ENCODE data around the gene MDC1.

The MDC1 gene

GRCh38 chr6:30686908-30687658 lies 30.0 kb downstream of the MDC1 start:
- peak overlapping the region; percentile 68 to 72 for H3K4me3 ChIP-seq (ENCODE audit: low read length in 2 of 2)
- peak overlapping the region; percentile 88 to 97 for H3K27ac ChIP-seq (ENCODE audit: low read depth in 2 of 2, low read length in 2 of 2)
- peaks cover 37 to 51% of the 10 kb centered on the region in 2 donors for H3K4me1 ChIP-seq (ENCODE audit: control insufficient read depth in 2 of 2, insufficient read depth in 2 of 2, low read length in 2 of 2)
- H3K9ac ChIP-seq (ENCODE audit: low read depth in 1 of 2, low read length in 2 of 2) = peak overlapping the region; percentile 72 to 78
- peaks cover 0 to 3% of the 10 kb centered on the region in 2 donors for H3K27me3 ChIP-seq (ENCODE audit: control insufficient read depth in 2 of 2, insufficient read depth in 2 of 2, low read length in 2 of 2)
- no peaks in the 10 kb centered on the region for H3K9me3 ChIP-seq (ENCODE audit: control insufficient read depth in 2 of 2, low read length in 2 of 2)
- H3K36me3 ChIP-seq (ENCODE audit: control insufficient read depth in 2 of 2, insufficient read depth in 2 of 2, low read length in 2 of 2) = no peaks in the 10 kb centered on the region

DNA sequence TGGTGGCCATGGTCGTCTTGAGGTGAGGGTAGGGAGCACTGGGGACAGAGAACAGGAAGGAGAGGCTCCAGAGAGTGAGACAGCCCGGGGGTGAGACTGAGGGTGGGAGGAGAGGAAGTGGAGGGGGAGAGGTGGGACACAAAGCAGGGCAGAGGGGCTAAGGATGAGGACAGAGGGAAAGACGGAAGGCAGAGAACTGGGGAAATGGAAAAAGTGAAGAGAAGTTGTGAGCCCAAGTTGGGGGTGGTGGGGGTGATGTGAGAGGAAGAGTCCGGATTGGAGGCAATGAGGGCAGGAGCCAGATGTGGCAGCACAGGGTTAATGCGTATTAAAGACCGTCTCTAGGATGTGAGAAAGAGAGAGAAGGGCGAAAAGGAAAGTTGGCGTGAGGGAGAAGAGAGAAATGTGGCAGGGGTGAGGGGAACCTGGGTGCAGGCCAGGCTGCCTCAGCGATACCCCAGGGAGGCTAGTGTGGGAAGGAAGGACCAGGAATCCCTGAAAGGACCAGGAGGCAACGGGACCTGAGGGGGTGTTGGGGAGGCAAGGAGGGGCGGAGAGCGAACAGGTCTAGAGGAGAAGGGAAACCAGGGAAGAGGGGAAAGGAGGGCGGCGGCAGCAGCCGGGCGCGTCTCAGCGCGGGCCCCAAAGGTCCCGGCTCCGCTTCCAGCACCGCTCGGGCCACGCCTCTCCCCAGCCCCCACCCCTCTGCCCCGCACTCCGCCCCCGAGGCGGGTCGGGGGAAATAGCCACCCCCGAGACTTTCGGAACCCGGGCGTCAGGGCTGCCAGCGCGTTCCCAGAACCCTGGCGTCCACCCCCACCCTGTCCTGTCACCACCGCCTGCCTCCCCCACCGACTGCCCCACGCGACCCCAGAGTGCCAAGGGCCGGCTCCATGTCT lies 30.8 kb downstream of the MDC1 start, which contains the start of gene PPP1R18:
Gene PPP1R18, minus strand, starts transcription at position 637 of the 899 bp plus-strand sequence. Its CDS starts 627 bp downstream, at position 10.
- Histone ChIP-seq H3K9me3 (ENCODE audit: control insufficient read depth in 2 of 2, low read length in 2 of 2) (no peaks in the 10 kb centered on the region), H3K27ac (ENCODE audit: low read depth in 2 of 2, low read length in 2 of 2) (peak within 1 kb of the TSS; percentile 88 to 97), H3K4me1 (ENCODE audit: control insufficient read depth in 2 of 2, insufficient read depth in 2 of 2, low read length in 2 of 2) (peaks cover 41 to 51% of the 10 kb centered on the region in 2 donors), H3K9ac (ENCODE audit: low read depth in 1 of 2, low read length in 2 of 2) (peak within 1 kb of the TSS; percentile 78 to 87), H3K4me3 (ENCODE audit: low read length in 2 of 2) (peak within 1 kb of the TSS; percentile 68 to 90), H3K36me3 (ENCODE audit: control insufficient read depth in 2 of 2, insufficient read depth in 2 of 2, low read length in 2 of 2) (no peaks in the 10 kb centered on the region), H3K27me3 (ENCODE audit: control insufficient read depth in 2 of 2, insufficient read depth in 2 of 2, low read length in 2 of 2) (peaks cover 0 to 3% of the 10 kb centered on the region in 2 donors)

DNA sequence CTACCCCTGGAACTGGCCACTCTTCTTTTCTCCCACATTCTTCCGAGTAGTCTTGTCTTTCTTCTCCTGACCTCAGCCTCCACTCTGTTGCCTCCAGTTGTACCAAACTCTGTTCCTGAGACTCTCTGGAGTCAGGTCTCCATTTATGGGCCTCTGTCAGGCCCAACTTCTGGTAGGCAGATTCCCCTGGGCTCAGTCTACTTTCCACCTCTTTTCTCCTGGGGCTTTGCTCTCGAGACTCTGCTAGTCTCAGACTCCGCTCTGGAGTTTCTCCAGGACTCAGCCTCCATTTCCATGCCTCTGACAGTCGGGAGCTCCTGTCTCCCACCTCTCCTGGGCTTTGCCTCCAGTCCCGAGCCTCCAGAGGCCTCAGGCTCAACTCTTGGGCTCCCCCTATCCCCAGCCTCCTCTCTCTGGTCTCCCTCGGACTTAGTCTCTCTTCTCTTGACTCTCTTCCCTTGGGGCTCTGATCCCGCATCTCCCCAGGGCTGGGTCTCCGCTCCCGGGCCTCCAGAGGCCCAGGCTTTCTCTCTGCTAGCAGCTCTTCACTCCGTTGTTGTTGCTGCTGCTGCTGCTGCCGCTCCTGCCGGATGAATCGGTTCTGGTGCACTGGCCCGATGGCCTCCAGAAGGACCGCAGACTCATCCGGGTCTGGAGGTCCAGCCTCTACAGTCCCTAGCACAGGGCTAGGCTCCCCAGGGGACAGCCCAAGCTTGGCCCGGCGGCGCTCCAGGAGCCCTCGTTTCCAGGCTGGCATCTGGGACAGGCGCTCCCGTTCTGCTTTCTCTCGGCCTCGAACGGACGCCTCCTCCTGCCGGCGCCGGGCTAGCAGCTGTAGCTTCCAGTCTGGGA lies 31.7 kb downstream of the MDC1 start:
- H3K9ac ChIP-seq (ENCODE audit: low read depth in 1 of 2, low read length in 2 of 2) = peak overlapping the region; percentile 78 to 87
- peak overlapping the region; percentile 88 to 97 for H3K27ac ChIP-seq (ENCODE audit: low read depth in 2 of 2, low read length in 2 of 2)
- peaks cover 0 to under 1% of the 10 kb centered on the region in 2 donors for H3K36me3 ChIP-seq (ENCODE audit: control insufficient read depth in 2 of 2, insufficient read depth in 2 of 2, low read length in 2 of 2)
- peaks cover 39 to 51% of the 10 kb centered on the region in 2 donors for H3K4me1 ChIP-seq (ENCODE audit: control insufficient read depth in 2 of 2, insufficient read depth in 2 of 2, low read length in 2 of 2)
- H3K4me3 ChIP-seq (ENCODE audit: low read length in 2 of 2) = peak overlapping the region; percentile 68 to 90
- H3K27me3 ChIP-seq (ENCODE audit: control insufficient read depth in 2 of 2, insufficient read depth in 2 of 2, low read length in 2 of 2) = peaks cover 0 to 3% of the 10 kb centered on the region in 2 donors
- H3K9me3 ChIP-seq (ENCODE audit: control insufficient read depth in 2 of 2, low read length in 2 of 2) = no peaks in the 10 kb centered on the region

DNA sequence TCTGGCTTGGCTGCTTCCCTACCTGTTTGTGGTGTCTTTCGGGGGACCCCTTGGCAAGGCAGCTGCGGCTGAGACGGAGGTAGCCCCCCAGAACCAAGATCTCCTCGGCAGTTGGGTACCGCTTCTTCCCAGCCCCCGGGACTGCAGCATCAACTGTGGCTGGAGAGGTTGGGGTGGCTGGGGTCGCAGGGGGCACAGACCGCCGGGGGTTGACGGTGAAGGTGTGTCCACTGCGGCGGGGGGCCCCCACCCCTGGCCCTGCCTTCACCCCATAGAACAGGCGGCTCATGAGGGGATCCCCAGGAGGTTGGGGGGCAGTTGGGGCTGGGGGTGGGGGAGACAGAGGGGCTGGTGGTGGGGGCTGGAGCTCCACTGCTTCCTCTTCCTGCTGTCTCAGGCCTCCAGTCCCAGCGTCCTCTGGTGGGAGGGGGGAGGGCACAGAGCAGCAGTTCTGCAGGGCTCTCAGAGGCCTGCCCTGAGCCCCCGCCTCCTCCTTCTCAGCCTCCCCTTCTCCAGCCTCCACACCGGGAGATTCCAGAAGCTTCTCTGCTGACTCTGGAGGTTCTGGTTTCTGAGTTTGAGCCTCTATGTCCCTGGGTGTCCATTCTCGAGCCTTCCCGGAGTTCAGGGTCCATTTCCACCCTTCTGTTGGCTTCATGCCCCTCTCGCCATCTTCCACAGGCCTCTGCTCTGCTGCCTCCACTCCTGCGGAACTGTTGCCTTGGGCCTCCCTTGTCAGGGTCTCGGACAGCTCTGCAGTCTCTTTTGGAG lies 32.5 kb downstream of the MDC1 start:
- peaks cover 43 to 50% of the 10 kb centered on the region in 2 donors for H3K4me1 ChIP-seq (ENCODE audit: control insufficient read depth in 2 of 2, insufficient read depth in 2 of 2, low read length in 2 of 2)
- no peaks in the 10 kb centered on the region for H3K9me3 ChIP-seq (ENCODE audit: control insufficient read depth in 2 of 2, low read length in 2 of 2)
- H3K27me3 ChIP-seq (ENCODE audit: control insufficient read depth in 2 of 2, insufficient read depth in 2 of 2, low read length in 2 of 2) = peaks cover 0 to 3% of the 10 kb centered on the region in 2 donors
- H3K9ac ChIP-seq (ENCODE audit: low read depth in 1 of 2, low read length in 2 of 2) = peak overlapping the region; percentile 78 to 87
- H3K36me3 ChIP-seq (ENCODE audit: control insufficient read depth in 2 of 2, insufficient read depth in 2 of 2, low read length in 2 of 2) = peaks cover 0 to 3% of the 10 kb centered on the region in 2 donors
- H3K4me3 ChIP-seq (ENCODE audit: low read length in 2 of 2) = peak overlapping the region; percentile 68 to 90
- peak overlapping the region; percentile 88 to 97 for H3K27ac ChIP-seq (ENCODE audit: low read depth in 2 of 2, low read length in 2 of 2)

GRCh38 chr6:30683980-30684338 lies 33.1 kb downstream of the MDC1 start:
- H3K9ac ChIP-seq (ENCODE audit: low read depth in 1 of 2, low read length in 2 of 2) = peak overlapping the region; percentile 53 to 73
- peak overlapping the region; percentile 80 to 97 for H3K27ac ChIP-seq (ENCODE audit: low read depth in 2 of 2, low read length in 2 of 2)
- no peaks in the 10 kb centered on the region for H3K9me3 ChIP-seq (ENCODE audit: control insufficient read depth in 2 of 2, low read length in 2 of 2)
- H3K4me1 ChIP-seq (ENCODE audit: control insufficient read depth in 2 of 2, insufficient read depth in 2 of 2, low read length in 2 of 2) = peaks cover 42 to 47% of the 10 kb centered on the region in 2 donors
- H3K4me3 ChIP-seq (ENCODE audit: low read length in 2 of 2) = peak overlapping the region; percentile 65 to 84
- H3K27me3 ChIP-seq (ENCODE audit: control insufficient read depth in 2 of 2, insufficient read depth in 2 of 2, low read length in 2 of 2) = peaks cover 0 to 3% of the 10 kb centered on the region in 2 donors
- peaks cover 0 to 3% of the 10 kb centered on the region in 2 donors for H3K36me3 ChIP-seq (ENCODE audit: control insufficient read depth in 2 of 2, insufficient read depth in 2 of 2, low read length in 2 of 2)

GRCh38 chr6:30683183-30683979 lies 33.7 kb downstream of the MDC1 start:
- Histone ChIP-seq H3K9ac (ENCODE audit: low read depth in 1 of 2, low read length in 2 of 2) (peak overlapping the region; percentile 55 to 73), H3K36me3 (ENCODE audit: control insufficient read depth in 2 of 2, insufficient read depth in 2 of 2, low read length in 2 of 2) (peaks cover 0 to 6% of the 10 kb centered on the region in 2 donors), H3K4me3 (ENCODE audit: low read length in 2 of 2) (peak overlapping the region; percentile 65 to 84), H3K27ac (ENCODE audit: low read depth in 2 of 2, low read length in 2 of 2) (peak overlapping the region; percentile 80 to 97), H3K27me3 (ENCODE audit: control insufficient read depth in 2 of 2, insufficient read depth in 2 of 2, low read length in 2 of 2) (peaks cover 0 to 3% of the 10 kb centered on the region in 2 donors), H3K4me1 (ENCODE audit: control insufficient read depth in 2 of 2, insufficient read depth in 2 of 2, low read length in 2 of 2) (peaks cover 41 to 43% of the 10 kb centered on the region in 2 donors), H3K9me3 (ENCODE audit: control insufficient read depth in 2 of 2, low read length in 2 of 2) (no peaks in the 10 kb centered on the region)

DNA sequence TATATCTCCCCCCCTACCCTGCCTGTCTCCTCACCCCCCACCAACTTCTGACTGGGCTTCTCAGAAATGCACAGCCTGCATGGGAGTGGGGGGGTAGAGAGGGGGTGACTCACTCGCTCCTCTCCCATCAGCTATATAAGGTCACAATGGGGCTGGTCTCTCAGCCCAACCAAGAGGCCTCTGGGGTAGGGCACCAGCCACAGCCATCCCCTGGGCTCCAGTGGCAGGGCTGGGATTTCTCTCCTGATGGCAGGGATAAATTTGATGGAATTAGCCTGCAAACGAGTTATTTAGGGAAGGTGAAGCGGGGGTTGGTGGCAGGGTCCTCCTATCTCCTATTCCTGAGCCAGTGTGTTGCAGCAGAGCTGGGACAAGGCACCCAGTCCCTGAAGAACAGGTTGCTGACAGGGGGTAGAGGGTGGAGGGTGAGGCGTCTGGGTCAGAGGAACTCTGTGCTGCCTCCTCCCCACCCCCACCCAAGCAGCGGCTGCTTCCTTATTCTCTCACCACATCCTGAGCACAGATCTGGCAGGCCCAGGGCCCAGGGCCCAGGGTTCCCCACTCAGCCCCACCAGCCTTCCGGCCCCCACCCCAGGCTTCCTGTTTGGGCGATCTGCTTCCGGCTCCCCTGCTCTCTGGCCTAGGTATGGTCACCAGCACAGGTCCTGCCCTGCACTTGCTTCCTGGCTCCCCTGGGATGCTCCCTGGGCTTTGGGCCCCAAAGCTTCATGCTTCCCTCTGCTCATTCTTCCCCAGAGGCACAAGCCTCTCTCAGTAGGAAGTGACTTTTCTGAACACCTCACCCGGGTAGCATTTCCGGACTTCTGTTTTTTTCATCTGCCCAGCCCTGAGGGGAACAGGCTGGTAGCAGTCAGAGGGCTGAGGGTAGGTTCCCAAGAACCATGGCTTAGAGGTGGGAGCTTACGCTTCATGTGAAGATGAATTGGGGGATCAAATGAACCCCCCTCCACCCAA lies 34.7 kb downstream of the MDC1 start:
- Histone ChIP-seq H3K9me3 (ENCODE audit: control insufficient read depth in 2 of 2, low read length in 2 of 2) (no peaks in the 10 kb centered on the region), H3K27me3 (ENCODE audit: control insufficient read depth in 2 of 2, insufficient read depth in 2 of 2, low read length in 2 of 2) (peaks cover 0 to 3% of the 10 kb centered on the region in 2 donors), H3K4me1 (ENCODE audit: control insufficient read depth in 2 of 2, insufficient read depth in 2 of 2, low read length in 2 of 2) (peaks cover 33 to 34% of the 10 kb centered on the region in 2 donors), H3K27ac (ENCODE audit: low read depth in 2 of 2, low read length in 2 of 2) (peak overlapping the region; percentile 80 to 97), H3K9ac (ENCODE audit: low read depth in 1 of 2, low read length in 2 of 2) (peak overlapping the region; percentile 55 to 73), H3K36me3 (ENCODE audit: control insufficient read depth in 2 of 2, insufficient read depth in 2 of 2, low read length in 2 of 2) (peaks cover 0 to 7% of the 10 kb centered on the region in 2 donors), H3K4me3 (ENCODE audit: low read length in 2 of 2) (peak overlapping the region; percentile 65 to 84)

DNA sequence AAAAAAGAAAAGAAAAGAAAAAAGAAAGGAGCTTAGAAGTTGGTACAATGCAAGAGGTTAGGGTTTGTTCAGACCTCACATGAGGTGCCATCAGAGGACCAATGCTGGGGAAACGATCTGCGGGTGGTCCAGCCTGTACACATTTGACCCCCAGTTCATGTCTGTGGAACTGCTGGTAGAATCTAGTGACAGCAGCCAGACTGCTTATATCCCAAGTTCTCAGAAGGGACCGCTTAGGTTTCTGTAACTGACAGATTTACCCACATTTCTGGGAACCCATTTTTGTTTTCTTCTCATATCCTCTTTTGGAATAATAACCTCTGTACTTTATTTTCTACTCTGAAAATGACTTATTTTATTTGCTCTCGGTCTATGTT lies 35.3 kb downstream of the MDC1 start:
- H3K4me3 ChIP-seq (ENCODE audit: low read length in 2 of 2) = peak overlapping the region; percentile 49 to 84
- H3K27me3 ChIP-seq (ENCODE audit: control insufficient read depth in 2 of 2, insufficient read depth in 2 of 2, low read length in 2 of 2) = peaks cover 0 to 3% of the 10 kb centered on the region in 2 donors
- no peaks in the 10 kb centered on the region for H3K9me3 ChIP-seq (ENCODE audit: control insufficient read depth in 2 of 2, low read length in 2 of 2)
- peak overlapping the region; percentile 38 to 40 for H3K9ac ChIP-seq (ENCODE audit: low read depth in 1 of 2, low read length in 2 of 2)
- H3K4me1 ChIP-seq (ENCODE audit: control insufficient read depth in 2 of 2, insufficient read depth in 2 of 2, low read length in 2 of 2) = peaks cover 33 to 34% of the 10 kb centered on the region in 2 donors
- peak overlapping the region; percentile 80 to 97 for H3K27ac ChIP-seq (ENCODE audit: low read depth in 2 of 2, low read length in 2 of 2)
- H3K36me3 ChIP-seq (ENCODE audit: control insufficient read depth in 2 of 2, insufficient read depth in 2 of 2, low read length in 2 of 2) = peaks cover 4 to 14% of the 10 kb centered on the region in 2 donors
